GM18526 (cell line): ENCODE results near the gene SLFN12L.

ENCODE experiments used
- POLR2A ChIP-seq: IDR thresholded peaks from 3 replicates; pipeline ENCODE4 v1.6.1; 2011; ENCODE audit not compliant: insufficient read length; ENCODE audit errors: extremely low read depth

SLFN12L gene

DNA sequence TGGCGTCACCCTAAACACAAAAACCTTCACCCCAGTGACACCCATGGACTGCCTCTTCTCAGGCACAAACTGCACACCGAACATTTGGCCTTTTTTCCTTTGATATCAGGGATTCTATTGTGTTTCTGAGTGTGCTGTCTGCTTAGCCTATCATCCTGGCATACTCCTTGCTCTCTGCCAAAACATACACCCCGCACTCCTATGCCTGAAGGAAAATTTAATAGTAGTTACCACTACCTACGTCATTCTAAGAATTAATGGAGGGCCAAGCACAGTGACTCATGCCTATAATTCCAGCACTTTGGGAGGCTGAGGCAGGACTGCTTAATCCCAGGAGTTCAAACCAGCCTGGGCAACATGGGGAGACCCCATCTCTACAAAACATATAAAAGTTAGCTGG is 69.0 kb downstream of the SLFN12L start:
- TF ChIP-seq POLR2A = no peak

GRCh38 chr17:35467824-35468223 is 69.7 kb downstream of the SLFN12L start:
- no peak for TF ChIP-seq POLR2A

- peak; percentile 40 for TF ChIP-seq POLR2A
Measured at GRCh38 chr17:35460354-35460851, 77.1 kb downstream of the SLFN12L start.

- no peak for TF ChIP-seq POLR2A
Measured at GRCh38 chr17:35453171-35453570, 84.3 kb downstream of the SLFN12L start.

GRCh38 chr17:35449371-35449931 is 88.0 kb downstream of the SLFN12L start:
- no peak for TF ChIP-seq POLR2A

- no peak for TF ChIP-seq POLR2A
Measured at GRCh38 chr17:35448899-35449227, 88.6 kb downstream of the SLFN12L start.

DNA sequence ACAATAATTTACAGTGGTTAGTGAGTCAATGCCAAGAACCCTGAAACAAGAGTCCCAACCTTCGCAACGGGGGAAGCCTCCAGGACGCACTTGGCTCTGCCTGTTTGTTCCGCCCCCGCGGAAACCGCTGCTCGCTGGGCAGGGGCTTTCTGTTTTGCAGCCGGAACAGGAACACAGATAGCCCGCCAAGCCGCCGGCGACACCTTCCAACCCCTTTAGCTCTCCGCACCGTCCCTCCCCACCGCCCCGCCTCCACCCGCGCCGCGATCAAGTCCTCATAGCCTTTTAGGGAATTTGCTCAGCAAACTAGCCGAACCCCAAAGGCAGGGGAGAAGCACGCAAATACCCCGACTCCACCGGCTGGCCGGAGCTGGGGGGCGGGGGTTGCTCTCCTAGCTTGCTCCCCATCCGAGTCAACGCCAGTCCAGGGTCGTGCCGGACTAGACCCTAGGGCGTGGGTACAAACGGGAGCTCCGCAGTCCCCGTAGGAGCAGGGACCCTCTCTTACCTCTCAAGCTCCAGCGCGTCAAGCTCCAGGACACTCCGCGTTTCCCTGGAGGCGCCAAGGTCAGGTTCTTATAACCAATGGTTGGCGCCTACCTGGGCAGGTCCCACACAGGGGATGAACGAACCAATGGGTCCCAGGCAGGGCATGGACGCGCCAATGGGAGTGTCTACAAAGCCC is 89.1 kb downstream of the SLFN12L start, which contains the start of gene SLFN13:
Gene SLFN13 (minus strand): TSS at position 553 of the 685 bp plus-strand sequence. CDS start 3,086 bp downstream, outside the sequence.
- TF ChIP-seq POLR2A = peak; percentile 62

DNA sequence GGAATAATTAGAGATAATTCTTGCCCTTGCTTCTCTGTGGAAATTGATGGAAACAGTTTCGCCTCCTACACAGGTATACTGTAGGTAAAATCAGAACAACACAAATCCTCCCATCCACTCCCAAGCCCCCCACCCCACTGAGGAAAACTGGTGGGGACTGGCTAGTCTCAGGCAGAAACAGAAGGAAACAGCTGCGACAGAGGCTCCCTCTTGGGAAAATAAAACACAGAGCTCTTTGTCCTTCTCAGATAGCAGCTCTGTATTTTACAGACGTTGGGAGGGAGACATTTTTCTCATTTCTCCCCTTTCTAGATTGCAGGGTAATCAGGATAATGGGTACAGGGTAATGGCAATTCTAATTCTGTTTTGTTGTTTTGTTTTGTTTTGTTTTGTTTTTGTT is 90.0 kb downstream of the SLFN12L start:
- TF ChIP-seq POLR2A = no peak

GRCh38 chr17:35438433-35438832 is 99.0 kb downstream of the SLFN12L start:
- no peak for TF ChIP-seq POLR2A

- TF ChIP-seq POLR2A = no peak
Measured at GRCh38 chr17:35433075-35433894, 104.2 kb downstream of the SLFN12L start.

- TF ChIP-seq POLR2A = peak; percentile 31
Measured at GRCh38 chr17:35432176-35433074, 105.1 kb downstream of the SLFN12L start, which contains the start of gene SLFN12. TSS of gene SLFN12 (minus strand) at chr17:35432500. CDS start at chr17:35423028, 9,472 bp downstream.

- TF ChIP-seq POLR2A = no peak
Measured at GRCh38 chr17:35429702-35430101, 107.8 kb downstream of the SLFN12L start.

- no peak for TF ChIP-seq POLR2A
Measured at GRCh38 chr17:35428229-35428628, 109.2 kb downstream of the SLFN12L start.

- no peak for TF ChIP-seq POLR2A
Measured at GRCh38 chr17:35423761-35424160, 113.7 kb downstream of the SLFN12L start.
